BJ (cell line): Measurements from ENCODE around the gene OR52B6. TPM values are rescaled to one million over a fixed set of nuclear protein-coding genes. Genes with fewer than 3 reads are reported as not detected.

Experiments used
- CTCF ChIA-PET: fragments of 350-600 bp; formaldehyde crosslinking; extraction: SDS; loops from one replicate; lab custom pipeline; 2021; ENCODE audit warnings: antibody characterized with exemption, inconsistent platforms; lab: Yijun Ruan, JAX
- POLR2A ChIA-PET: fragments of 300-600 bp; sonication (Branson Sonifier 250); formaldehyde crosslinking; extraction: SDS; loops from one replicate; lab custom pipeline; 2021; ENCODE audit warnings: antibody characterized with exemption; lab: Charles Lee
- DNase-seq: peaks from one replicate; pipeline ENCODE4 v3.0.0-alpha.2; 2011; ENCODE audit warnings: low read depth
- H3K27me3 ChIP-seq: 2 replicates; pipeline ENCODE4 v1.6.0; 2011; ENCODE audit warnings: low read length; ENCODE audit not compliant: control insufficient read depth, insufficient read depth
- H3K36me3 ChIP-seq: 2 replicates; pipeline ENCODE4 v1.5.1; 2011; ENCODE audit warnings: low read length; ENCODE audit not compliant: control insufficient read depth, insufficient read depth
- H3K4me3 ChIP-seq: 2 replicates; pipeline ENCODE4 v1.5.1; 2011; ENCODE audit warnings: low read depth, mild to moderate bottlenecking, control low read depth, low read length
- CTCF ChIP-seq: IDR thresholded peaks from 2 replicates; pipeline ENCODE4 v1.5.1; 2011; ENCODE audit warnings: low read depth, mild to moderate bottlenecking, control low read depth, inconsistent platforms, low read length, moderate library complexity; ENCODE audit not compliant: insufficient read depth
- polyA plus RNA-seq: library from polyadenylated mRNA; depleted of rRNA; stranded (reverse); fragments of >200 nt; gene quantifications from 2 replicates; pipeline ENCODE4 v1.2.3, GENCODE V29; 2011

Gene OR52B6
- polyA plus RNA-seq, 1 experiment, result not detected

DNA sequence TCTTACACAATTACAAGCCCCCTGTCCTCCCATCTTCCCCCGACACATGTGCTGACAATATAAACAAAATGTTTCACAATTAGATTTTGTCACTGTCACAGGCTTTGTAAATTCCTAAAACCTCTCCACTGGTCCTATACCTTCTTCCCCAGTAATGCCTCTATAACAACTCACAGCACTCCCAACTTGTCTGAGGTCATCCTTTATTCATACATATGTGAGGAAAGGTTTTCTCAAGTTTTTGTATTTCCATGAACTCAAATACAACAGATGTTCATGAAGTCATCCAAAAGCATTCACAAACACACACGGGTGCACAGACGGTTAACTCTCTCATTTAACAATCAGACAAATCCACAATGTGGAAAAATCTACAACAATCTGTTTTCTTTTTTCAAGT, 34.2 kb upstream of the OR52B6 start:
- DNase-seq, result no peak
- Histone ChIP-seq H3K4me3 (no peak overlapping the region), H3K36me3 (no peaks in the 10 kb centered on the region), H3K27me3 (no peaks in the 10 kb centered on the region)
- ChIA-PET POLR2A (no interaction called here), CTCF (no interaction called here)
- no peak for TF ChIP-seq CTCF

DNA sequence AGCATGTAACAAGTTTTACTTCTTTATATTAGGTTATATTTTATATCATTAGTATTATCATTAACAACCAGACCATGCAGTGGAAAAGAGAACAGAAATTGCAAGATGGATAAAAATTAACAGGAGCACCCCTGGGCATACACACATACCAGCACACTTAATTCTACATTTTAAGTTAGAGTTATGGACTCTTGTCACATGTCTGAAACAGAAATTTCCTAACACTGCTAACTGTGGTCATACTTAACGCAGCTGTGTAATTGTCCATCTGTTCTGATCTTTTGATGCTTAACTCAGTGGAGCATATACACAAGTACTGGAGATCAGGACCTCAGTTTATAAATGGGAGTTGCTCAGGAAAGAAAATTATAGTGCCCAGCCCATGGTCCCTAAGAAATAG, 32.7 kb upstream of the OR52B6 start:
- no peak for DNase-seq
- no peaks in the 10 kb centered on the region for H3K27me3 ChIP-seq
- no peak overlapping the region for H3K4me3 ChIP-seq
- ChIA-PET POLR2A (no interaction called here), CTCF (interaction anchor here (0.6 kb wide), 1 partner anchor 79 kb away, joined by 4 read pairs; no protein-coding TSS in a partner anchor)
- TF ChIP-seq CTCF, result no peak
- H3K36me3 ChIP-seq, result no peaks in the 10 kb centered on the region

DNA sequence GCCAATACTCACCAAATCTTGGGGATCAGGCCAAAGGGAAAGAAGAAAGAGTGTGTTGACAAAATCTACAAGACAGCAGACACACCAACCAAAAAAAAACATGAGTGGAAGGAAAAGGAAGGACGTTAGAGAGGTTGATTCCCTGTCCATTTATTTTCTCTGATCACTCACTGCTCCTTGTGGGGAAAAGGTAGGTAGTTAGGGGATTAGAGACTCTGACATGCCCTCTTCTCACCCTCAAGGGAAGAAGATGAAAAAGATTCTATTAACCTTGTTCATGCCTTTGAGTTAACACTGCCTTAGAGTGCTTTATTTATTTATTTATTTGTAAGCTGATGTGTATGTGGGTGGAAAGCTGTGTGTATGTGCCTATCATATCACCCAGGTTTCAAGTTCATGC, 32.2 kb upstream of the OR52B6 start, which contains the start of gene OR52H1:
TSS of gene OR52H1 (minus strand) at position 101 of the 400 bp plus-strand sequence. CDS start 3,035 bp downstream, outside the sequence.
- ChIA-PET POLR2A (no interaction called here), CTCF (no interaction called here)
- Histone ChIP-seq H3K27me3 (no peaks in the 10 kb centered on the region), H3K4me3 (no peak within 1 kb of the TSS), H3K36me3 (no peaks in the 10 kb centered on the region)
- no peak for DNase-seq
- no peak for TF ChIP-seq CTCF

GRCh38 chr11:5550440-5551095, 30.1 kb upstream of the OR52B6 start:
- no peak for TF ChIP-seq CTCF
- POLR2A ChIA-PET, result no interaction called here
- no peaks in the 10 kb centered on the region for H3K27me3 ChIP-seq
- H3K4me3 ChIP-seq, result no peak overlapping the region
- peak; percentile 51 for DNase-seq
- CTCF ChIA-PET, result no interaction called here
- no peaks in the 10 kb centered on the region for H3K36me3 ChIP-seq

- POLR2A ChIA-PET, result no interaction called here
- Histone ChIP-seq H3K36me3 (no peaks in the 10 kb centered on the region), H3K27me3 (no peaks in the 10 kb centered on the region; the same call in 1 of the 2 replicates), H3K4me3 (no peak overlapping the region)
- no peak for TF ChIP-seq CTCF
- CTCF ChIA-PET, result interaction anchor here (0.8 kb wide), 1 partner anchor 77 kb away, joined by 3 read pairs; no protein-coding TSS in a partner anchor
- DNase-seq, result no peak
Measured at GRCh38 chr11:5553343-5553742, 27.3 kb upstream of the OR52B6 start.
